Transverse colon (tissue), 3 donors: ENCODE results near the gene FMNL1.

Experiments
- CTCF ChIP-seq, 5 experiments: fragments of 200-600 bp in 3 of 5; fragments of 450-650 bp in 2 of 5; sonication (generic) in 3 of 5; IDR thresholded peaks; 1 replicate in 2 of 5; 2 replicates in 3 of 5; pipeline ENCODE4 v1.5.1; 2016 to 2017; ENCODE audit warnings: antibody characterized with exemption in 5 of 5, inconsistent platforms in 3 of 5, mild to moderate bottlenecking in 2 of 5, moderate library complexity in 1 of 5
- POLR2A ChIP-seq: fragments of 450-650 bp; IDR thresholded peaks from one replicate; pipeline ENCODE4 v1.6.1; 2016; ENCODE audit warnings: antibody characterized with exemption, mild to moderate bottlenecking, moderate library complexity

GRCh38 chr17:45255358-45255757, 33.7 kb downstream of the FMNL1 start:
- no peak for TF ChIP-seq CTCF (IDR thresholded peaks at IDR 0.05)
- no peak for TF ChIP-seq POLR2A
